Dendritic cell treated with granulocyte-macrophage colony-stimulating factor and Interleukin-4, amounts not matched to agents 40 ng/mL and 50 ng/mL, for 4 days (primary cell): ENCODE results near the gene TNFRSF13B.

ENCODE experiments used
- H3K27ac Mint-ChIP-seq: one replicate; pipeline ENCODE4 v1.8.0; 2022; ENCODE audit warnings: mild to moderate bottlenecking, mixed read lengths
- H3K27me3 Mint-ChIP-seq: one replicate; pipeline ENCODE4 v1.8.0; 2022; ENCODE audit warnings: mild to moderate bottlenecking, mixed read lengths
- H3K36me3 Mint-ChIP-seq: one replicate; pipeline ENCODE4 v1.8.0; 2022; ENCODE audit warnings: low read depth, mixed read lengths
- H3K4me1 Mint-ChIP-seq: one replicate; pipeline ENCODE4 v1.8.0; 2022; ENCODE audit warnings: low read depth, mixed read lengths
- H3K4me3 Mint-ChIP-seq: one replicate; pipeline ENCODE4 v1.8.0; 2022; ENCODE audit warnings: mild to moderate bottlenecking, moderate library complexity, mixed read lengths
- H3K9me3 Mint-ChIP-seq: one replicate; pipeline ENCODE4 v1.8.0; 2022; ENCODE audit warnings: mixed read lengths
- intact Hi-C: fragments of 100-400 bp; cut with micrococcal nuclease; formaldehyde crosslinking; loops from one replicate; pipeline ENCODE4 v1.15.0; 2022

Gene TNFRSF13B

GRCh38 chr17:16945663-16946218 is 26.2 kb downstream of the TNFRSF13B start:
- Mint-ChIP-seq H3K4me3 (no peak overlapping the region), H3K36me3 (no peaks in the 10 kb centered on the region), H3K4me1 (no peaks in the 10 kb centered on the region), H3K27me3 (peaks cover 20% of the 10 kb centered on the region), H3K9me3 (peaks cover 15% of the 10 kb centered on the region), H3K27ac (no peak overlapping the region)
- intact Hi-C loops: no loop called here

- intact Hi-C loops: no loop called here
- Mint-ChIP-seq H3K4me1 (no peaks in the 10 kb centered on the region), H3K27ac (no peak overlapping the region), H3K36me3 (no peaks in the 10 kb centered on the region), H3K27me3 (peaks cover 17% of the 10 kb centered on the region), H3K9me3 (peaks cover 15% of the 10 kb centered on the region), H3K4me3 (no peak overlapping the region)
Observed at GRCh38 chr17:16945136-16945482, 26.8 kb downstream of the TNFRSF13B start.

- no peaks in the 10 kb centered on the region for H3K36me3 Mint-ChIP-seq
- H3K27me3 Mint-ChIP-seq: peaks cover 18% of the 10 kb centered on the region
- H3K4me3 Mint-ChIP-seq: no peak overlapping the region
- no peak overlapping the region for H3K27ac Mint-ChIP-seq
- H3K4me1 Mint-ChIP-seq: no peaks in the 10 kb centered on the region
- intact Hi-C loops: no loop called here
- peaks cover 15% of the 10 kb centered on the region for H3K9me3 Mint-ChIP-seq
Observed at GRCh38 chr17:16944334-16945135, 27.4 kb downstream of the TNFRSF13B start.

- Mint-ChIP-seq H3K4me1 (no peaks in the 10 kb centered on the region), H3K9me3 (peaks cover 7% of the 10 kb centered on the region), H3K4me3 (no peak overlapping the region), H3K27ac (no peak overlapping the region), H3K27me3 (peaks cover 26% of the 10 kb centered on the region), H3K36me3 (no peaks in the 10 kb centered on the region)
- intact Hi-C loops: no loop called here
Observed at GRCh38 chr17:16943541-16944333, 28.2 kb downstream of the TNFRSF13B start.

GRCh38 chr17:16943032-16943352 is 28.9 kb downstream of the TNFRSF13B start:
- intact Hi-C loops: no loop called here
- no peak overlapping the region for H3K4me3 Mint-ChIP-seq
- no peaks in the 10 kb centered on the region for H3K9me3 Mint-ChIP-seq
- H3K27me3 Mint-ChIP-seq: peaks cover 25% of the 10 kb centered on the region
- H3K27ac Mint-ChIP-seq: no peak overlapping the region
- no peaks in the 10 kb centered on the region for H3K4me1 Mint-ChIP-seq
- H3K36me3 Mint-ChIP-seq: no peaks in the 10 kb centered on the region

GRCh38 chr17:16942141-16943031 is 29.5 kb downstream of the TNFRSF13B start:
- H3K4me3 Mint-ChIP-seq: no peak overlapping the region
- H3K27me3 Mint-ChIP-seq: peaks cover 27% of the 10 kb centered on the region
- no peaks in the 10 kb centered on the region for H3K36me3 Mint-ChIP-seq
- H3K27ac Mint-ChIP-seq: no peak overlapping the region
- H3K4me1 Mint-ChIP-seq: no peaks in the 10 kb centered on the region
- intact Hi-C loops: no loop called here
- no peaks in the 10 kb centered on the region for H3K9me3 Mint-ChIP-seq

- Mint-ChIP-seq H3K27ac (no peak overlapping the region), H3K36me3 (no peaks in the 10 kb centered on the region)
- intact Hi-C loops: no loop called here
Observed at GRCh38 chr17:16941072-16942036, 30.6 kb downstream of the TNFRSF13B start.

GRCh38 chr17:16940116-16940881 is 31.6 kb downstream of the TNFRSF13B start:
- Mint-ChIP-seq H3K36me3 (no peaks in the 10 kb centered on the region), H3K4me3 (no peak overlapping the region), H3K9me3 (no peaks in the 10 kb centered on the region), H3K4me1 (no peaks in the 10 kb centered on the region), H3K27me3 (peaks cover 22% of the 10 kb centered on the region), H3K27ac (no peak overlapping the region)
- intact Hi-C loops: no loop called here

More at GRCh38 chr17:16941072-16942036, 30.6 kb downstream of the TNFRSF13B start:
- Mint-ChIP-seq H3K4me1 (no peaks in the 10 kb centered on the region), H3K27me3 (peaks cover 29% of the 10 kb centered on the region), H3K4me3 (no peak overlapping the region), H3K9me3 (no peaks in the 10 kb centered on the region)

- H3K4me1 Mint-ChIP-seq: no peaks in the 10 kb centered on the region
- no peaks in the 10 kb centered on the region for H3K9me3 Mint-ChIP-seq
- peak overlapping the region; percentile 7 for H3K27ac Mint-ChIP-seq
- peaks cover 22% of the 10 kb centered on the region for H3K27me3 Mint-ChIP-seq
- H3K4me3 Mint-ChIP-seq: no peak overlapping the region
- intact Hi-C loops: no loop called here
- H3K36me3 Mint-ChIP-seq: no peaks in the 10 kb centered on the region
Observed at GRCh38 chr17:16939606-16940115, 32.3 kb downstream of the TNFRSF13B start.

- H3K27me3 Mint-ChIP-seq: peaks cover 18% of the 10 kb centered on the region
- peak overlapping the region; percentile 7 for H3K27ac Mint-ChIP-seq
- H3K36me3 Mint-ChIP-seq: no peaks in the 10 kb centered on the region
- H3K9me3 Mint-ChIP-seq: no peaks in the 10 kb centered on the region
- H3K4me3 Mint-ChIP-seq: no peak overlapping the region
- intact Hi-C loops: no loop called here
- H3K4me1 Mint-ChIP-seq: no peaks in the 10 kb centered on the region
Observed at GRCh38 chr17:16939208-16939576, 32.7 kb downstream of the TNFRSF13B start.

- H3K9me3 Mint-ChIP-seq: no peaks in the 10 kb centered on the region
- H3K4me3 Mint-ChIP-seq: no peak overlapping the region
- H3K27ac Mint-ChIP-seq: peak overlapping the region; percentile 7
- intact Hi-C loops: no loop called here
- no peaks in the 10 kb centered on the region for H3K36me3 Mint-ChIP-seq
- peaks cover 15% of the 10 kb centered on the region for H3K27me3 Mint-ChIP-seq
- no peaks in the 10 kb centered on the region for H3K4me1 Mint-ChIP-seq
Observed at GRCh38 chr17:16938496-16939207, 33.3 kb downstream of the TNFRSF13B start.

GRCh38 chr17:16938031-16938430 is 33.9 kb downstream of the TNFRSF13B start:
- H3K27ac Mint-ChIP-seq: no peak overlapping the region
- H3K27me3 Mint-ChIP-seq: peaks cover 14% of the 10 kb centered on the region
- H3K4me1 Mint-ChIP-seq: no peaks in the 10 kb centered on the region
- no peaks in the 10 kb centered on the region for H3K36me3 Mint-ChIP-seq
- intact Hi-C loops: no loop called here
- no peaks in the 10 kb centered on the region for H3K9me3 Mint-ChIP-seq
- no peak overlapping the region for H3K4me3 Mint-ChIP-seq
